Neuronal stem cell (in vitro differentiated cells): ENCODE data around the gene ACVR1B.

ENCODE experiments used
- DNase-seq: peaks from one replicate; pipeline ENCODE4 v3.0.0-alpha.2; 2013; ENCODE audit warnings: low spot score
- H2AFZ ChIP-seq: one replicate; pipeline ENCODE4 v1.6.1; 2013; ENCODE audit warnings: mild to moderate bottlenecking, low read length, inconsistent platforms
- H2AK5ac ChIP-seq: 2 replicates; pipeline ENCODE4 v1.6.1; 2013; ENCODE audit warnings: low read depth, mild to moderate bottlenecking, inconsistent platforms, low read length, moderate library complexity, mixed read lengths
- H2BK120ac ChIP-seq: 2 replicates; pipeline ENCODE4 v1.6.1; 2013; ENCODE audit warnings: low read depth, mild to moderate bottlenecking, inconsistent platforms, low read length, moderate library complexity, mixed read lengths
- H2BK12ac ChIP-seq: one replicate; pipeline ENCODE4 v1.6.1; 2013; ENCODE audit warnings: low read length, inconsistent platforms
- H2BK15ac ChIP-seq: 2 replicates; pipeline ENCODE4 v1.6.1; 2013; ENCODE audit warnings: mild to moderate bottlenecking, low read length, inconsistent platforms, mixed read lengths
- H2BK5ac ChIP-seq: one replicate; pipeline ENCODE4 v1.6.1; 2013; ENCODE audit warnings: inconsistent platforms, mild to moderate bottlenecking, low read length, moderate library complexity
- H3K14ac ChIP-seq: one replicate; pipeline ENCODE4 v1.6.1; 2013; ENCODE audit warnings: low read length, inconsistent platforms
- H3K18ac ChIP-seq: 2 replicates; pipeline ENCODE4 v1.6.1; 2013; ENCODE audit warnings: low read length, inconsistent platforms
- H3K23ac ChIP-seq: 2 replicates; pipeline ENCODE4 v1.6.1; 2013; ENCODE audit warnings: low read depth, mild to moderate bottlenecking, mixed read lengths, low read length, inconsistent platforms; ENCODE audit not compliant: poor library complexity
- H3K27ac ChIP-seq: replicated peaks from 3 replicates; pipeline ENCODE4 v1.5.1; 2013; ENCODE audit warnings: low read length, inconsistent platforms
- H3K27me3 ChIP-seq, 3 experiments: 2 replicates each; pipeline ENCODE4 v1.6.1; 2013; ENCODE audit warnings: low read length in 3 of 3, mild to moderate bottlenecking in 2 of 3, inconsistent platforms in 1 of 3, low read depth in 1 of 3, mixed read lengths in 1 of 3, moderate library complexity in 1 of 3; ENCODE audit not compliant: control insufficient read depth in 3 of 3, insufficient read depth in 3 of 3
- H3K36me3 ChIP-seq, 2 donors: replicated peaks in 1 of 2; 2 replicates each; pipeline ENCODE4 v1.6.1; 2013; ENCODE audit warnings: low read length in 2 of 2; ENCODE audit not compliant: control insufficient read depth in 2 of 2, insufficient read depth in 2 of 2
- H3K4ac ChIP-seq: 2 replicates; pipeline ENCODE4 v1.6.1; 2013; ENCODE audit warnings: inconsistent platforms, mild to moderate bottlenecking, low read length, moderate library complexity
- H3K4me1 ChIP-seq, 2 donors: 1 replicate in 1 of 2; 2 replicates in 1 of 2; pipeline ENCODE4 v1.6.1; 2013; ENCODE audit warnings: low read length in 2 of 2, low read depth in 1 of 2; ENCODE audit not compliant: control insufficient read depth in 2 of 2, insufficient read depth in 1 of 2
- H3K4me2 ChIP-seq: one replicate; pipeline ENCODE4 v1.6.1; 2013; ENCODE audit warnings: mild to moderate bottlenecking, low read length, inconsistent platforms; ENCODE audit not compliant: insufficient read depth, poor library complexity, severe bottlenecking
- H3K4me3 ChIP-seq, 2 donors: 2 replicates each; pipeline ENCODE4 v1.5.1; 2013; ENCODE audit warnings: low read length in 2 of 2, mild to moderate bottlenecking in 2 of 2, inconsistent platforms in 1 of 2, moderate library complexity in 1 of 2
- H3K79me1 ChIP-seq: one replicate; pipeline ENCODE4 v1.6.1; 2013; ENCODE audit warnings: low read depth, mild to moderate bottlenecking, inconsistent platforms, low read length, moderate library complexity
- H3K9ac ChIP-seq: one replicate; pipeline ENCODE4 v1.6.1; 2013; ENCODE audit warnings: mild to moderate bottlenecking, low read depth, low read length, inconsistent platforms; ENCODE audit not compliant: poor library complexity
- H3K9me3 ChIP-seq, 2 donors: replicated peaks in 1 of 2; 2 replicates each; pipeline versions ENCODE3 to v1.6.1; 2013; ENCODE audit warnings: low read length in 2 of 2, mild to moderate bottlenecking in 2 of 2, inconsistent platforms in 1 of 2, low read depth in 1 of 2, mixed read lengths in 1 of 2, moderate library complexity in 1 of 2; ENCODE audit not compliant: control insufficient read depth in 2 of 2, insufficient read depth in 1 of 2
- H4K8ac ChIP-seq: one replicate; pipeline ENCODE4 v1.6.1; 2013; ENCODE audit warnings: low read depth, mild to moderate bottlenecking, inconsistent platforms, low read length, moderate library complexity
- H4K91ac ChIP-seq: one replicate; pipeline ENCODE4 v1.6.1; 2013; ENCODE audit warnings: low read length, low read depth, mild to moderate bottlenecking, inconsistent platforms; ENCODE audit not compliant: poor library complexity
- WGBS, 2 donors: extraction: QIAGEN DNeasy Blood & Tissue Kit; methylation state at CpG; one replicate each; pipeline ENCODE4 v1.1.7; 2013; ENCODE audit warnings: missing lambda C conversion rate in 2 of 2, mixed read lengths in 1 of 2; ENCODE audit not compliant: insufficient read length in 2 of 2, insufficient replicate concordance in 1 of 2; ENCODE audit errors: extremely low coverage in 2 of 2; 5-methylcytosine and 5-hydroxymethylcytosine counted together

ACVR1B gene

DNA sequence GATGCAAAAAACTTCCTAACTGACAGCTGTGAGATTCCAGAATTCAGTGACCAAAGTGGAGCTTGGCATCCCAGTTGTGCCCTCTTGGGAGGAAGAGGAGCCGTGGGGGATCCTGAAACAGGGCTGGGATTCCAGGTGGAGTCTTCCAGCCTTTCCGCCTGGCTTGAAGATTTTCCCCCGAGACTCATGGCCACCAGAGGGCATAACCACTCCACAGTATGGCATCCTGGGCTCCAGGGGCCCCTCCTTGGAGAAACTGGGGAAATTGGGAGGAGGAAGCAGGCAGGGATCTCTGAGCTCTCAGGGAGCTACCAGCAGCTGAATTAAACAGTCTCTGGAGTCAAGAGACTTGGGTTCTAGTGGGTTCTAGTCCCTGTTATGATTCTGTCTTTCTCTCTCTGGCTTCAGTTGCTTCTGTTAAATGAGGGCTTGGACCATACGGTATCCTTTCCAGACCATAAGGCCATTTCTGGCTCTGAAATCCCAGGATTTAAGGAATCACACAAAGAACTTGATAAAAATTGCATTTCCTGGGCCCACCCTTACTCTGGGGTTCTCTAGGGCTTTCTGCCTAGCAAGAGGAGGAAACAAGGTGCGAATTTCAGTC, 52.6 kb downstream of the ACVR1B start:
- WGBS, 2 donors, result no CpG with 5 or more reads among the region's 5 CpGs
- Histone ChIP-seq H3K36me3 (peaks cover 0 to 30% of the 10 kb centered on the region in 2 donors), H3K9me3 (no peaks in the 10 kb centered on the region), H3K14ac (no peak overlapping the region), H3K4ac (no peak overlapping the region), H2BK15ac (no peak overlapping the region), H3K4me1 (peaks cover 9 to 12% of the 10 kb centered on the region in 2 donors), H4K8ac (no peak overlapping the region), H2BK120ac (no peak overlapping the region), H2BK12ac (no peak overlapping the region), H3K27me3 (peaks cover 0 to 29% (median 0%) of the 10 kb centered on the region in 3 experiments), H3K79me1 (no peaks in the 10 kb centered on the region), H2AFZ (no peak overlapping the region), H3K9ac (no peak overlapping the region), H3K18ac (no peak overlapping the region), H3K23ac (no peak overlapping the region), H3K27ac (no peak overlapping the region), H2BK5ac (no peak overlapping the region), H2AK5ac (peak overlapping the region; percentile 23), H3K4me2 (no peak overlapping the region), H3K4me3 (no peak overlapping the region), H4K91ac (no peak overlapping the region)
- DNase-seq, result no peak

DNA sequence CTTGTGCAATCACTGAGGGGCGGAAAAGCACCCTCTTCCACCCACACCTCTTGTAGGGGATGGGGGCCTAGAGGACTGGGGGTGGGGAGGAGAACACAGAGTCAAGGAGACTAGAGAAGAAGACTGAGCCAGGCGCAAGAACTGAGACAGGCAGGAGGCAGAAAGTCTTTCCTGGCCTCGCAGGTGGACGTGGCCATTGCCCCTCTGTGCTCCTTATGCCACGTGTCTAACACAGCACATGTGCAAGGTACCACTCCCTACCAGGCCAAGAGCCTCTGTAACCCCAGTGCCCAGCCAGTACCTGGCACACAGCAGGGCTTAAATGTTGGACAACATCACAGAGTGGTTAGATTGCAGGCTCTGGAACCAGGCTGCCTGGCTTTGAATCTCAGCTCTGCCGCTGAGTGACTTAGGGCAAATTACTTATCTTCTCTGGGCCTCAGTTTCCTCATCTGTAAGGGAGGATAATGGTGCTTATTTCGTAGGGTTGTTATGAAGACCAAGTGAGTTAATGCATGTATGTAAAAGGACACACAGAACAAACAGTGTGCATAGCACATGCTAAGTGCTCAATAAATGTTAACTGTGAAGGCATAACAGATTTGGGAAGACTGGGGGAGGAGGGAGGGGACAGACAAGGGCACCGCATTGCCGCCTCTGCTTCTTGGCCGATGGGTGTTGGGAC, 53.9 kb downstream of the ACVR1B start:
- Histone ChIP-seq H3K79me1 (no peaks in the 10 kb centered on the region), H3K27ac (no peak overlapping the region), H3K4me2 (no peak overlapping the region), H3K14ac (no peak overlapping the region), H2BK15ac (no peak overlapping the region), H2AFZ (no peak overlapping the region), H4K91ac (no peak overlapping the region), H3K4ac (no peak overlapping the region), H3K9me3 (no peaks in the 10 kb centered on the region), H3K9ac (no peak overlapping the region), H3K36me3 (peaks cover 0 to 18% of the 10 kb centered on the region in 2 donors), H2BK5ac (no peak overlapping the region), H3K4me1 (peaks cover 16 to 21% of the 10 kb centered on the region in 2 donors), H2BK120ac (no peak overlapping the region), H4K8ac (no peak overlapping the region), H3K23ac (no peak overlapping the region), H3K4me3 (no peak overlapping the region), H2AK5ac (peak overlapping the region; percentile 23), H3K18ac (no peak overlapping the region), H2BK12ac (no peak overlapping the region), H3K27me3 (peaks cover 0 to 29% (median 0%) of the 10 kb centered on the region in 3 experiments)
- no CpG with 5 or more reads among the region's 10 CpGs for WGBS, 2 donors
- DNase-seq, result no peak

DNA sequence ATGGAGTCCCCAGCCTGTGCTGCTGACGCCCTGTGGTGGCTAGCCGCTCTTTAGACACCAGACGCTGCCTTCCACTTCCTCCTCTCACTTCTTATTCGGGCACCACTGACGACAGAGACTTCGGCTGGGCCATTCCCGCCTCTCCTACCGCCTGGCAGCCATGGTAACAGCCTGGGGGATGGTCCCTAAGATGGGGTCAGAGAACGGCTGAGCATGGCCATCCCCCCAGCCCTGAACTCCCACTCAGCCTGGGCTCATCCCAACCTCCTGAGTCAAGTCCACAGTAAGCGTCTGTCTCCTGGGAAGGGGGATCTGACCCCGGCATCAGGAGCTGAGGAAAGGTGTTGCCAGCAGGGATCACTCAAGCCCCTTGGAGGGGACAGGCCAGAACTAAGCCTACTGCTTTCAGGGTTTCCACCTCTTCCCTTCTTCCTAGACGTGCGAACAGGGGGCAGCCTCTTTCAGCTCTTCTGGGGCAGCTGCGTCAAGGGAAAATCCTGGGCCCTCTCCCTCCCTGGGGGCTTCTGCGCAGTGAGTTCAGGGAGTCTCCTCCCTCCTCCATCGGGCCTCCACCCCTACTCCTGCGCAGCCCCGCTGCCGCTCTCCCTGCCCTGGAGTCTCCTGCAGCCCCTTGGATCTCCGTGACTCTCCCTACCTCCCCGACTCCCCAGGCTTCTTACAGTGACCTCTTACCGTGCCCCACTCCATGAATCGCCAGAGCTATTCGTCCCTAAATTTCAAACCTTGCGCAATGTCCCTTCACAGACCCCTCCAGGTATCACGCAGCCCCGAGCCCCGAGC, 54.6 kb downstream of the ACVR1B start:
- H3K14ac ChIP-seq, result no peak overlapping the region
- peak overlapping the region in 1 of 2 donors; percentile 71 for H3K4me3 ChIP-seq
- no peak for DNase-seq
- no peak overlapping the region for H2AFZ ChIP-seq
- peaks cover 0 to 29% (median 0%) of the 10 kb centered on the region in 3 experiments for H3K27me3 ChIP-seq
- no peak overlapping the region for H4K8ac ChIP-seq
- no peak overlapping the region for H3K27ac ChIP-seq
- H3K4me1 ChIP-seq, result peaks cover 22 to 28% of the 10 kb centered on the region in 2 donors
- H2BK5ac ChIP-seq, result no peak overlapping the region
- H3K18ac ChIP-seq, result peak overlapping the region; percentile 86
- peak overlapping the region; percentile 96 for H3K4me2 ChIP-seq
- no peak overlapping the region for H3K23ac ChIP-seq
- H3K9ac ChIP-seq, result no peak overlapping the region
- no peaks in the 10 kb centered on the region for H3K79me1 ChIP-seq
- no peak overlapping the region for H4K91ac ChIP-seq
- H2BK15ac ChIP-seq, result peak overlapping the region; percentile 2
- peaks cover 0 to under 1% of the 10 kb centered on the region in 2 donors for H3K9me3 ChIP-seq
- H3K4ac ChIP-seq, result no peak overlapping the region
- H2BK12ac ChIP-seq, result no peak overlapping the region
- H2BK120ac ChIP-seq, result no peak overlapping the region
- peaks cover 0 to 16% of the 10 kb centered on the region in 2 donors for H3K36me3 ChIP-seq
- H2AK5ac ChIP-seq, result peak overlapping the region; percentile 85
- WGBS, 2 donors, result no CpG with 5 or more reads among the region's 28 CpGs
